M059J (cell line): ENCODE results near the gene RARA. TPM values are rescaled to one million over a fixed set of nuclear protein-coding genes. Genes with fewer than 3 reads are reported as not detected.
A peak's percentile ranks its signal among the peaks of the same experiment; 100 is the strongest.
"Not testable (repeated sequence)": the region's sequence is repeated elsewhere in the genome, so short reads cannot be mapped to it uniquely, and the experiment has no call there.

ENCODE experiments used
- DNase-seq: peaks from one replicate; pipeline ENCODE4 v3.0.0-alpha.2; 2012; ENCODE audit warnings: low read depth
- total RNA-seq: library from RNA; depleted of rRNA; stranded (reverse); fragments of >200 nt; shearing (Covaris generic); gene quantifications from 2 replicates; pipeline ENCODE4 v1.2.3, GENCODE V29; 2014

RARA gene
- total RNA-seq, 1 experiment from 2014 or later: 17.8 TPM

DNA sequence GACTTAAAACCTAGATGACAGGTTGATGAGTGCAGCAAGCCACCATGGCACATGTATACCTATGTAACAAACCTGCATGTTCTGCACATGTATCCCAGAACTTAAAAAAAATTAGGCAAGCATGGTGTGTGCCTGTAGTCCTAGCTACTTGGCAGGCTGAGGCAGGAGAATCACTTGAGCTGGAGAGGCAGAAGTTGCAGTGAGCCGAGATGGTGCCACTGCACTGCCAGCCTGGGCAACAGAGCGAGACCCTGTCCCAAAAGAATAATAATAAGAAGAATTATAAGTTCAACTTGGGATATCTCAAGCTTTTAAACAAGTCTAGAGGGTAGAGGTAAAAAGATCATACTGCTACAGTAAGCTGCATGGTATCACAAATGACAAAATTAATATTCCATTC lies 11.5 kb upstream of the RARA start:
- no peak for DNase-seq

GRCh38 chr17:40298726-40299125 lies 10.3 kb upstream of the RARA start:
- DNase-seq: no peak

GRCh38 chr17:40299159-40299757 lies 9.7 kb upstream of the RARA start:
- not testable (repeated sequence) for DNase-seq

- no peak for DNase-seq
Observed at GRCh38 chr17:40301315-40301714, 7.7 kb upstream of the RARA start.

DNA sequence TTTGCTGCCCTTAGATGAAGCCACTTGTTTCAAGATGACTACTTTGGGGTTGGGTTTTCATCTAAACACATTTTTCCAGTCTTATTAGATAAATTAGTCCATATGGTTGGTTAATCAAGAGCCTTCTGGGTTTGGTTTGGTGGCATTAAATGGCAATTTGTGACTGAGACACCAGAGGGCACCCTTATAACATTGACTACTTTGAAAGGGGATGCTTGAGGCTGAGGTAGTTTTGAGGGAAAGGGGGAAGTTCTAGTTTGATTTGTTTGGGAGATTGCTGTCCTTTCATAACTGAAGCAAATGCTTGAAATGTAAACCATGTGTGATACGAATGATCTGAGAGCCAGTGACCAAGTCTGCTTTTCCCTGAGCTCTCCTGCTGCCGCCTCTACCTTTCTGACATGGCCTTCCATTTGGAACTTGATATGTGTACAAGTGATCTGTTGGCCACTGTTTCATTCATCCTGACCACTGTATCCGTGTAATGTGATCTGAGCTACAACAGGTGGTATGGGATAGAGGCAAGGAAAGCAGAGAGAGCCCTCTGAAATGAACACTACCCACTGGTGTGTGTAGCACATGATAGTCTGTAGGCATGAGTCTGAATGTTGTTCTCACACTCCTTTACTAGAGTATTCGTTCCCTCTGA lies 5.8 kb upstream of the RARA start:
- peak; percentile 68 for DNase-seq

GRCh38 chr17:40303708-40304551 lies 5.0 kb upstream of the RARA start:
- peak; percentile 61 for DNase-seq

DNA sequence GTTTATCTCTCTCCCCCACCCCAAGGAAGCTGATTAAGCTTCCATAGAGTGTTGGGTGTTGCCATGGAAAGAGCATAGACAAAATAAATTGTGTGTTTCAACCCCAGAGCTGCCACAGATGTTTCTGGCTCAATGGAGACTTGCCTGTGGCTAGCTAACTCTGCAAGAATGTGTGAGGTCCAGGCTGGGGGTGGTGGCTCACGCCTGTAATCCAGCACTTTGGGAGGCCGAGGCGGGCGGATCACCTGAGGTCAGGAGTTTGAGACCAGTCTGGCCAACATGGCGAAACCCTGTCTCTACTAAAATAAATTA lies 4.5 kb upstream of the RARA start:
- DNase-seq: peak; percentile 98

- not testable (repeated sequence) for DNase-seq
Observed at GRCh38 chr17:40304866-40305265, 4.1 kb upstream of the RARA start.

GRCh38 chr17:40306395-40306794 lies 2.6 kb upstream of the RARA start:
- peak; percentile 53 for DNase-seq

- peak; percentile 88 for DNase-seq
Observed at GRCh38 chr17:40307001-40307730, 1.8 kb upstream of the RARA start.

DNA sequence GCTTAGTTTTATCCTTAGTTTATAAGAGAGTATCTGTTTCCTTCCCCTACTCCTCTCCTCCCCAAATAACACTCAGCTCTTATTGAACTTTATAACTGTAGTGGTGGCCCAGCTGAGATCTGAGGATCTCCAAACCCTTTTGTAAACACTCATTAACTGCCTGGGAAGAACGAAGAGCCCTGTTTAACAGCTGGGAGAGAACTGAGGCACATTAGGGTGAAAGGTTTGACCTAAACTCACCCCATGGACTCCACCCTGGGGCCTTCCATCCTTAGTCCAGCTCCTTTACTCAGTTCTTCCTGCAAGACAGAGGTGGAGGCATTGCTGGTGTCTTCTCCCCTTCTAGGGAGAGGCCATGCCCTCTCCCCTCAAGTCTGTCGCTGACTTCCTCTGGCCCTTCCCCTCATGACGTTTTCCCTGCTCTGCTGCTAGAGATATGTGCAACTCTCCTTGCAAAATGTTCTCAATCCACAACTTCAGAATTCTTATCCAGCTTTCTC lies 1.2 kb upstream of the RARA start:
- DNase-seq: no peak

GRCh38 chr17:40309949-40310510 lies 1.1 kb downstream of the RARA start:
- DNase-seq: no peak

- peak; percentile 76 for DNase-seq
Observed at GRCh38 chr17:40310882-40311391, 2.0 kb downstream of the RARA start.

GRCh38 chr17:40311575-40311974 lies 2.6 kb downstream of the RARA start:
- peak; percentile 84 for DNase-seq

- peak; percentile 91 for DNase-seq
Observed at GRCh38 chr17:40312131-40312731, 3.3 kb downstream of the RARA start.

- peak; percentile 80 for DNase-seq
Observed at GRCh38 chr17:40312893-40313667, 4.1 kb downstream of the RARA start.

- no peak for DNase-seq
Observed at GRCh38 chr17:40313668-40314583, 4.9 kb downstream of the RARA start.

GRCh38 chr17:40314584-40314956 lies 5.6 kb downstream of the RARA start:
- peak; percentile 96 for DNase-seq

GRCh38 chr17:40315206-40315605 lies 6.2 kb downstream of the RARA start:
- DNase-seq: no peak
